ENCODE measurements around the gene MGA.

Gene MGA

GRCh38 chr15:41746802-41747201 lies 86.6 kb downstream of the MGA start:
- TF ChIP-seq CTCF (IDR thresholded peaks at IDR 0.05; ENCODE audit: control insufficient read depth, insufficient read depth, low read depth, low read length, missing control alignments) = no peak
- no peak overlapping the region for H3K4me3 ChIP-seq (ENCODE audit: control insufficient read depth, low read depth, low read length)
- DNase-seq (ENCODE audit: low read depth) = no peak

- no peak for DNase-seq (ENCODE audit: low read depth)
- no peak for TF ChIP-seq CTCF (IDR thresholded peaks at IDR 0.05; ENCODE audit: control insufficient read depth, insufficient read depth, low read depth, low read length, missing control alignments)
- H3K4me3 ChIP-seq (ENCODE audit: control insufficient read depth, low read depth, low read length) = no peak overlapping the region
Measured at GRCh38 chr15:41756198-41756597, 96.0 kb downstream of the MGA start.

- peak; percentile 51 for DNase-seq (ENCODE audit: low read depth)
- TF ChIP-seq CTCF (IDR thresholded peaks at IDR 0.05; ENCODE audit: control insufficient read depth, insufficient read depth, low read depth, low read length, missing control alignments) = peak; percentile 76
- H3K4me3 ChIP-seq (ENCODE audit: control insufficient read depth, low read depth, low read length) = no peak overlapping the region
Measured at GRCh38 chr15:41772720-41773331, 112.6 kb downstream of the MGA start.

- no peak for TF ChIP-seq CTCF (IDR thresholded peaks at IDR 0.05; ENCODE audit: control insufficient read depth, insufficient read depth, low read depth, low read length, missing control alignments)
- DNase-seq (ENCODE audit: low read depth) = no peak
- H3K4me3 ChIP-seq (ENCODE audit: control insufficient read depth, low read depth, low read length) = peak overlapping the region; percentile 68; the same call in 1 of the 2 replicates
Measured at GRCh38 chr15:41773332-41773728, 113.1 kb downstream of the MGA start.

- TF ChIP-seq CTCF (IDR thresholded peaks at IDR 0.05; ENCODE audit: control insufficient read depth, insufficient read depth, low read depth, low read length, missing control alignments) = no peak
- DNase-seq (ENCODE audit: low read depth) = no peak
Measured at GRCh38 chr15:41773729-41774061, 113.5 kb downstream of the MGA start.

DNA sequence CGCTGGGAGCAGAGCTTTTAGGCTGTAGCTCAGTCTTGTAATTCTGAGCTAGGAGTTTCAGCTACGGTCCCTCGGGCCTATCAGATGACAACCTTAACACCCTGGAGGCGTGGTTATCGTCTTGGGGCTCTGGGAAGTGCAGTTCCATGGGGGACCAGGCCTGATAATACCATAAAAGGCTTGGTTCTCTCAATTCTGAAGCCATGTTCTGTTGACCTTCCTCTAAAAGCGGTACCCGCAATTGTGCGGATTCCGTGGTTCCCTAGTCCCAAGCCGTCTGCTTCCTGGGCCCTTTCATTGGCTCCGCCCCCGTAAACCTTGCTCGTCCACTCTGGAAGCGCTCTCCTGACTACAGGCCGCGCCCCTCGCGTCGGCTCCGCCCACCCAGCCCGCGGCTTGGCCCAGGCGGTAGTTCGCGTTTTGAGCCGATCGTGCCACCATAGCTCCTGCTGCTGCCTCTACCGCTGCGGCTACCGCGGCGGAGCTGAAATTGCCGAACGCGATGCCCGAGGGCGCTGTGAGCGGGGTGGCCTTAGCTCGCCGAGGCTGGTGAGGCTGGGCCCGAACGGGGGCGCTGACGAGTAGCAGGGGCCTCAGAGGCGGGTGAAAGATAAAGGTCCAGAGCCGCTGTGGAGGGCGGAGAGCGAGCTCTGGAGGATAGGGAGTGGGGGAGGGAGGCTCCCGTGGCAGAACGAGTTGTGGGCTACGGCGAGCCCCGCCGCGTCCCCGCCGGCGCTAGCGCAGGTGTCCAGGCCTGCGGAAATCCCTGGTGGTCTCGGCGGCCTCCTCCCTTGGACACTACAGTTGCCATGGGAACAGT lies 114.1 kb downstream of the MGA start, which contains the start of gene MAPKBP1:
Gene MAPKBP1, plus strand, starts transcription at position 423 of the 820 bp plus-strand sequence. CDS start 792 bp downstream, outside the sequence.
- peak; percentile 80 for TF ChIP-seq CTCF (IDR thresholded peaks at IDR 0.05; ENCODE audit: control insufficient read depth, insufficient read depth, low read depth, low read length, missing control alignments)
- peak within 1 kb of the TSS; percentile 68 for H3K4me3 ChIP-seq (ENCODE audit: control insufficient read depth, low read depth, low read length)
- DNase-seq (ENCODE audit: low read depth) = peak; percentile 91

More at GRCh38 chr15:41773729-41774061, 113.5 kb downstream of the MGA start:
- peak overlapping the region; percentile 68 for H3K4me3 ChIP-seq (ENCODE audit: control insufficient read depth, low read depth, low read length)

All from AG09309 (cell line).